GM06990 (cell line): ENCODE measurements around the gene AQP6.
"Not testable (repeated sequence)": the region's sequence is repeated elsewhere in the genome, so short reads cannot be mapped to it uniquely, and the experiment has no call there.

Experiments used
- DNase-seq: peaks from one replicate; pipeline ENCODE4 v3.0.0-alpha.2; 2011; ENCODE audit not compliant: insufficient read length; ENCODE audit errors: extremely low read depth
- H3K27me3 ChIP-seq: replicated peaks from 2 replicates; pipeline ENCODE4 v1.6.0; 2011; ENCODE audit warnings: low read length; ENCODE audit not compliant: control insufficient read depth, insufficient read depth
- H3K36me3 ChIP-seq: 2 replicates; pipeline ENCODE4 v1.5.1; 2011; ENCODE audit warnings: low read length; ENCODE audit not compliant: control insufficient read depth, insufficient read depth
- H3K4me3 ChIP-seq: replicated peaks from 2 replicates; pipeline ENCODE4 v1.5.1; 2011; ENCODE audit warnings: low read depth, mild to moderate bottlenecking, control low read depth, low read length
- CTCF ChIP-seq: IDR thresholded peaks from 2 replicates; pipeline ENCODE4 v1.5.1; 2011; ENCODE audit warnings: low read length, control low read depth, mild to moderate bottlenecking, inconsistent platforms; ENCODE audit not compliant: insufficient read depth, poor library complexity, severe bottlenecking

AQP6 gene

GRCh38 chr12:49987625-49988303 is 15.0 kb downstream of the AQP6 start:
- TF ChIP-seq CTCF: no peak
- H3K36me3 ChIP-seq: peaks cover 8% of the 10 kb centered on the region
- DNase-seq: no peak
- H3K4me3 ChIP-seq: no peak overlapping the region
- no peaks in the 10 kb centered on the region for H3K27me3 ChIP-seq

GRCh38 chr12:49989400-49989799 is 16.7 kb downstream of the AQP6 start:
- not testable (repeated sequence) for H3K27me3 ChIP-seq, H3K36me3 ChIP-seq, H3K4me3 ChIP-seq, DNase-seq

DNA sequence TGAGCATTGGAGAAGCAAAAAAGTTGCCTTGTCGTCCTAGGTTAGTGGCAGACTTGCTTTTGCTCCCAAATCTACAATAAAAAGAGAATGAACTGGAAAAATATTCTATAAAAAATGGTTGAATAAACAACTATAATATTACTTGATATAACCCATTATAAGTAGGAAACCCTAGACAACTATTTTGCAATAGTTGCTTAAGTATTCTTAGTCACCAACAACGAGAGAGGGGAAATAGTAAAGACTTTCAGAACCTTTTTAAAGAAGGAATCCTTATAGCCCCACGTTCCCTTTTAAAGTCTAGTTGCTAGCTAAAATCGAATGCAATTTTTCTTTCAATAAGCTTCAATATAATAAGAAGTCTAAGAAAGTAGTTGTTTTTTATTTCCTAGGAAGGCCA is 17.5 kb downstream of the AQP6 start:
- peaks cover 8% of the 10 kb centered on the region for H3K36me3 ChIP-seq
- no peaks in the 10 kb centered on the region for H3K27me3 ChIP-seq
- no peak overlapping the region for H3K4me3 ChIP-seq
- no peak for DNase-seq
- TF ChIP-seq CTCF: no peak

DNA sequence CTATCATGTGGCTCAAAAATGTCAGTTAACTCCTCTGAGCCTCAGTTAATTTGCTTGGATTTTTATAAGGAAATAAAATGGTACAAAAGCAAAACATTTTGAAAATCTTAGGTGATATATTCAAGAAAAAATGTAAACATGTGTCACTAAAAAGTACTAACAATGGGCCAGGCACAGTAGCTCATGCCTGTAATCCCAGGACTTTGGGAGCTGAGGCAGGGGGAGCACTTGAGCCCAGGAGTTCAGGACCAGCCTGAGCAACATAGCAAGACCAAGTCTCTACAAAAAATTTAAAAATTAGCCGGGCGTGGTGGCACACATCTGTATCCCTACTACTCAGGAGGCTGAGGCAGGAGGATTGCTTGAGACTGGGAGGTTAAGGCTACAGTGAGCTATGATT is 25.7 kb downstream of the AQP6 start:
- Histone ChIP-seq H3K36me3 (peaks cover 7% of the 10 kb centered on the region), H3K27me3 (no peaks in the 10 kb centered on the region), H3K4me3 (no peak overlapping the region)
- no peak for DNase-seq
- TF ChIP-seq CTCF: no peak

DNA sequence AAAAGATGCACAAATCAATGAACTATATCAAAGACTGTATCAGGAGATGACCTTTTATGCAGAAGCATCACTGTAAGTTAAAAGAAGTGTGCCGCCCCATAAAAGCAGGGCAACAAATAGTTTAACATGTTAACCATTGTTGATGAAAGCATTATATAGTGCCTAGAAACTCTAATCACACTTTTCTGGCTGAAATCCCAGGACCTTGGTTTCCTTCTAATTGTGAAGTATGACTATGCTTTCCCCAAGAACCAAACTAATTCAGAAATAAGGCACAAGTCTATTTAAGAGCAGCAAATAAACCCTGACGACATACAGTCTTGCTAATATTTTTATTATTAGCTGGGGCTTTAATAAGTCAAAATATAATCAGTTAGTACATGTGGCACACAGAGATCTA is 30.8 kb downstream of the AQP6 start:
- H3K36me3 ChIP-seq: peaks cover 6% of the 10 kb centered on the region

GRCh38 chr12:50004696-50005095 is 31.9 kb downstream of the AQP6 start:
- H3K4me3 ChIP-seq: no peak overlapping the region

More for the DNA sequence above, 30.8 kb downstream of the AQP6 start:
- no peak for DNase-seq
- Histone ChIP-seq H3K4me3 (no peak overlapping the region), H3K27me3 (no peaks in the 10 kb centered on the region)
- TF ChIP-seq CTCF: no peak

More at GRCh38 chr12:50004696-50005095, 31.9 kb downstream of the AQP6 start:
- Histone ChIP-seq H3K27me3 (no peaks in the 10 kb centered on the region), H3K36me3 (peaks cover 4% of the 10 kb centered on the region)
- DNase-seq: no peak
- no peak for TF ChIP-seq CTCF
